GM23338 (cell line): Measurements from ENCODE around the gene EML4. TPM values are rescaled to one million over a fixed set of nuclear protein-coding genes. Genes with fewer than 3 reads are reported as not detected.

ENCODE experiments used
- ATAC-seq: fragments of 200-7000 bp; cut with Tn5 transposase; 3 replicates; pipeline ENCODE4 v1.9.1; 2020
- DNase-seq: peaks from one replicate; pipeline ENCODE4 v3.0.0-alpha.2; 2015; ENCODE audit warnings: low spot score
- H2AFZ ChIP-seq: fragments of 200-600 bp; sonication (generic); 2 replicates; pipeline ENCODE4 v1.8.0; 2016; ENCODE audit warnings: antibody characterized with exemption, mild to moderate bottlenecking, moderate library complexity
- H3F3A ChIP-seq: fragments of 200-600 bp; sonication (generic); replicated peaks from 2 replicates; pipeline ENCODE4 v1.8.0; 2017; ENCODE audit warnings: antibody characterized with exemption, mixed run types, low read depth
- H3K27ac ChIP-seq: fragments of 200-600 bp; sonication (generic); 2 replicates; pipeline ENCODE4 v1.6.1; 2016; ENCODE audit warnings: low read depth
- H3K27me3 ChIP-seq: fragments of 200-600 bp; sonication (generic); 2 replicates; pipeline ENCODE4 v1.8.0; 2016; ENCODE audit warnings: mild to moderate bottlenecking, mixed run types, moderate library complexity; ENCODE audit not compliant: insufficient read depth
- H3K36me3 ChIP-seq: fragments of 200-600 bp; sonication (generic); 2 replicates; pipeline ENCODE4 v1.8.0; 2016; ENCODE audit warnings: mild to moderate bottlenecking; ENCODE audit not compliant: insufficient read depth
- H3K4me1 ChIP-seq: fragments of 200-600 bp; sonication (generic); 2 replicates; pipeline ENCODE4 v1.8.0; 2016; ENCODE audit warnings: mild to moderate bottlenecking, moderate library complexity; ENCODE audit not compliant: insufficient read depth
- H3K4me2 ChIP-seq: fragments of 200-600 bp; sonication (generic); 2 replicates; pipeline ENCODE4 v1.7.1; 2017; ENCODE audit warnings: mixed run types
- H3K4me3 ChIP-seq: fragments of 200-600 bp; sonication (generic); 2 replicates; pipeline ENCODE4 v1.6.1; 2016; ENCODE audit warnings: mixed run types
- H3K79me2 ChIP-seq: fragments of 200-600 bp; sonication (generic); replicated peaks from 2 replicates; pipeline ENCODE4 v1.8.0; 2017; ENCODE audit warnings: mild to moderate bottlenecking; ENCODE audit not compliant: insufficient read depth
- H3K9me2 ChIP-seq: fragments of 200-600 bp; sonication (generic); 2 replicates; pipeline ENCODE4 v1.8.0; 2017; ENCODE audit not compliant: insufficient read depth
- H4K20me1 ChIP-seq: fragments of 200-600 bp; sonication (generic); replicated peaks from 2 replicates; pipeline ENCODE4 v1.8.0; 2017; ENCODE audit warnings: mild to moderate bottlenecking; ENCODE audit not compliant: insufficient read depth
- H3K27ac Mint-ChIP-seq: 2 replicates; pipeline ENCODE4 v1.8.0; 2020; ENCODE audit warnings: inconsistent platforms, mild to moderate bottlenecking, moderate library complexity, mixed read lengths
- H3K27me3 Mint-ChIP-seq: 3 replicates; pipeline ENCODE4 v1.8.0; 2022; ENCODE audit warnings: low read depth, mild to moderate bottlenecking, moderate library complexity, mixed read lengths, inconsistent platforms; ENCODE audit not compliant: insufficient read depth, poor library complexity
- H3K36me3 Mint-ChIP-seq: 3 replicates; pipeline ENCODE4 v1.8.0; 2021; ENCODE audit warnings: low read depth, mild to moderate bottlenecking, inconsistent platforms, moderate library complexity, mixed read lengths
- H3K4me1 Mint-ChIP-seq: 3 replicates; pipeline ENCODE4 v1.8.0; 2020; ENCODE audit warnings: mild to moderate bottlenecking, inconsistent platforms, mixed read lengths
- H3K4me3 Mint-ChIP-seq: 3 replicates; pipeline ENCODE4 v1.8.0; 2021; ENCODE audit warnings: moderate library complexity, mild to moderate bottlenecking, inconsistent platforms, mixed read lengths
- H3K9me3 Mint-ChIP-seq: 3 replicates; pipeline ENCODE4 v1.8.0; 2020; ENCODE audit warnings: moderate library complexity, mild to moderate bottlenecking, inconsistent platforms, mixed read lengths
- CREB1 ChIP-seq: fragments of 250-450 bp; sonication (Bioruptor Pico); IDR thresholded peaks from 2 replicates; pipeline ENCODE4 v1.5.0; 2020; ENCODE audit warnings: low read depth, mild to moderate bottlenecking, moderate library complexity
- JUNB ChIP-seq: IDR thresholded peaks from one replicate; pipeline ENCODE4 v1.6.1; 2016; ENCODE audit warnings: antibody characterized with exemption; ENCODE audit not compliant: unreplicated experiment
- POLR2AphosphoS5 ChIP-seq: IDR thresholded peaks from 2 replicates; pipeline ENCODE4 v1.6.1; 2016; ENCODE audit warnings: antibody characterized with exemption, low read depth
- ZNF114 ChIP-seq: fragments of 250-450 bp; sonication (Bioruptor Pico); IDR thresholded peaks from 2 replicates; pipeline ENCODE4 v1.5.0; 2020; ENCODE audit warnings: mild to moderate bottlenecking, moderate library complexity
- polyA plus RNA-seq: library from polyadenylated mRNA; unstranded; fragments of >200 nt; fragmentation: Nextera tagmentation; extraction: Ambion mirVana; gene quantifications from 2 replicates; pipeline ENCODE4 v1.2.1, GENCODE V29; 2016
- total RNA-seq: library from RNA; depleted of rRNA; stranded (reverse); fragments of >200 nt; shearing (Covaris generic); gene quantifications from 2 replicates; pipeline ENCODE4 v1.2.3, GENCODE V29; 2014
- TF ChIP-seq, protein P1 (sequence below): fragments of 250-450 bp; sonication (Bioruptor Pico); IDR thresholded peaks from 2 replicates; pipeline ENCODE4 v1.5.0; 2020; ENCODE audit warnings: mild to moderate bottlenecking, moderate library complexity

The EML4 gene
- total and polyA plus RNA-seq, 2 experiments from 2014 or later: 65.3 to 115 TPM

GRCh38 chr2:42364658-42365057 is 195.5 kb downstream of the EML4 start:
- Histone ChIP-seq H3K79me2 (peaks cover 12% of the 10 kb centered on the region), H3K36me3 (no peaks in the 10 kb centered on the region), H3K27me3 (no peaks in the 10 kb centered on the region), H4K20me1 (peaks cover 10% of the 10 kb centered on the region), H3K4me1 (peaks cover 21% of the 10 kb centered on the region), H3K9me2 (no peaks in the 10 kb centered on the region), H3K27ac (no peak overlapping the region), H2AFZ (no peak overlapping the region), H3K4me2 (no peak overlapping the region), H3F3A (no peaks in the 10 kb centered on the region; the same call in 1 of the 2 replicates), H3K4me3 (no peak overlapping the region)
- ATAC-seq: no peak
- no peaks in the 10 kb centered on the region for H3K9me3 Mint-ChIP-seq
- no peak for DNase-seq
- TF ChIP-seq POLR2AphosphoS5 (no peak), CREB1 (no peak)
- H3K36me3 Mint-ChIP-seq: no peaks in the 10 kb centered on the region
- H3K4me3 Mint-ChIP-seq: no peak overlapping the region
- peaks cover 14% of the 10 kb centered on the region for H3K27me3 Mint-ChIP-seq
- H3K27ac Mint-ChIP-seq: no peak overlapping the region
- H3K4me1 Mint-ChIP-seq: peaks cover 21% of the 10 kb centered on the region

GRCh38 chr2:42366411-42366810 is 197.3 kb downstream of the EML4 start:
- Mint-ChIP-seq H3K4me1 (peaks cover 13% of the 10 kb centered on the region; the same call in 2 of the 3 replicates), H3K27ac (no peak overlapping the region), H3K9me3 (no peaks in the 10 kb centered on the region), H3K27me3 (peaks cover 8% of the 10 kb centered on the region), H3K36me3 (no peaks in the 10 kb centered on the region), H3K4me3 (no peak overlapping the region)
- no peaks in the 10 kb centered on the region for H3K36me3 ChIP-seq
- no peaks in the 10 kb centered on the region for H3K9me2 ChIP-seq
- H3K4me3 ChIP-seq: no peak overlapping the region
- H2AFZ ChIP-seq: no peak overlapping the region
- H3K79me2 ChIP-seq: no peaks in the 10 kb centered on the region
- TF ChIP-seq JUNB (no peak), ZNF114 (CRISPR knock-in tag) (no peak)
- TF ChIP-seq, protein P1, sequence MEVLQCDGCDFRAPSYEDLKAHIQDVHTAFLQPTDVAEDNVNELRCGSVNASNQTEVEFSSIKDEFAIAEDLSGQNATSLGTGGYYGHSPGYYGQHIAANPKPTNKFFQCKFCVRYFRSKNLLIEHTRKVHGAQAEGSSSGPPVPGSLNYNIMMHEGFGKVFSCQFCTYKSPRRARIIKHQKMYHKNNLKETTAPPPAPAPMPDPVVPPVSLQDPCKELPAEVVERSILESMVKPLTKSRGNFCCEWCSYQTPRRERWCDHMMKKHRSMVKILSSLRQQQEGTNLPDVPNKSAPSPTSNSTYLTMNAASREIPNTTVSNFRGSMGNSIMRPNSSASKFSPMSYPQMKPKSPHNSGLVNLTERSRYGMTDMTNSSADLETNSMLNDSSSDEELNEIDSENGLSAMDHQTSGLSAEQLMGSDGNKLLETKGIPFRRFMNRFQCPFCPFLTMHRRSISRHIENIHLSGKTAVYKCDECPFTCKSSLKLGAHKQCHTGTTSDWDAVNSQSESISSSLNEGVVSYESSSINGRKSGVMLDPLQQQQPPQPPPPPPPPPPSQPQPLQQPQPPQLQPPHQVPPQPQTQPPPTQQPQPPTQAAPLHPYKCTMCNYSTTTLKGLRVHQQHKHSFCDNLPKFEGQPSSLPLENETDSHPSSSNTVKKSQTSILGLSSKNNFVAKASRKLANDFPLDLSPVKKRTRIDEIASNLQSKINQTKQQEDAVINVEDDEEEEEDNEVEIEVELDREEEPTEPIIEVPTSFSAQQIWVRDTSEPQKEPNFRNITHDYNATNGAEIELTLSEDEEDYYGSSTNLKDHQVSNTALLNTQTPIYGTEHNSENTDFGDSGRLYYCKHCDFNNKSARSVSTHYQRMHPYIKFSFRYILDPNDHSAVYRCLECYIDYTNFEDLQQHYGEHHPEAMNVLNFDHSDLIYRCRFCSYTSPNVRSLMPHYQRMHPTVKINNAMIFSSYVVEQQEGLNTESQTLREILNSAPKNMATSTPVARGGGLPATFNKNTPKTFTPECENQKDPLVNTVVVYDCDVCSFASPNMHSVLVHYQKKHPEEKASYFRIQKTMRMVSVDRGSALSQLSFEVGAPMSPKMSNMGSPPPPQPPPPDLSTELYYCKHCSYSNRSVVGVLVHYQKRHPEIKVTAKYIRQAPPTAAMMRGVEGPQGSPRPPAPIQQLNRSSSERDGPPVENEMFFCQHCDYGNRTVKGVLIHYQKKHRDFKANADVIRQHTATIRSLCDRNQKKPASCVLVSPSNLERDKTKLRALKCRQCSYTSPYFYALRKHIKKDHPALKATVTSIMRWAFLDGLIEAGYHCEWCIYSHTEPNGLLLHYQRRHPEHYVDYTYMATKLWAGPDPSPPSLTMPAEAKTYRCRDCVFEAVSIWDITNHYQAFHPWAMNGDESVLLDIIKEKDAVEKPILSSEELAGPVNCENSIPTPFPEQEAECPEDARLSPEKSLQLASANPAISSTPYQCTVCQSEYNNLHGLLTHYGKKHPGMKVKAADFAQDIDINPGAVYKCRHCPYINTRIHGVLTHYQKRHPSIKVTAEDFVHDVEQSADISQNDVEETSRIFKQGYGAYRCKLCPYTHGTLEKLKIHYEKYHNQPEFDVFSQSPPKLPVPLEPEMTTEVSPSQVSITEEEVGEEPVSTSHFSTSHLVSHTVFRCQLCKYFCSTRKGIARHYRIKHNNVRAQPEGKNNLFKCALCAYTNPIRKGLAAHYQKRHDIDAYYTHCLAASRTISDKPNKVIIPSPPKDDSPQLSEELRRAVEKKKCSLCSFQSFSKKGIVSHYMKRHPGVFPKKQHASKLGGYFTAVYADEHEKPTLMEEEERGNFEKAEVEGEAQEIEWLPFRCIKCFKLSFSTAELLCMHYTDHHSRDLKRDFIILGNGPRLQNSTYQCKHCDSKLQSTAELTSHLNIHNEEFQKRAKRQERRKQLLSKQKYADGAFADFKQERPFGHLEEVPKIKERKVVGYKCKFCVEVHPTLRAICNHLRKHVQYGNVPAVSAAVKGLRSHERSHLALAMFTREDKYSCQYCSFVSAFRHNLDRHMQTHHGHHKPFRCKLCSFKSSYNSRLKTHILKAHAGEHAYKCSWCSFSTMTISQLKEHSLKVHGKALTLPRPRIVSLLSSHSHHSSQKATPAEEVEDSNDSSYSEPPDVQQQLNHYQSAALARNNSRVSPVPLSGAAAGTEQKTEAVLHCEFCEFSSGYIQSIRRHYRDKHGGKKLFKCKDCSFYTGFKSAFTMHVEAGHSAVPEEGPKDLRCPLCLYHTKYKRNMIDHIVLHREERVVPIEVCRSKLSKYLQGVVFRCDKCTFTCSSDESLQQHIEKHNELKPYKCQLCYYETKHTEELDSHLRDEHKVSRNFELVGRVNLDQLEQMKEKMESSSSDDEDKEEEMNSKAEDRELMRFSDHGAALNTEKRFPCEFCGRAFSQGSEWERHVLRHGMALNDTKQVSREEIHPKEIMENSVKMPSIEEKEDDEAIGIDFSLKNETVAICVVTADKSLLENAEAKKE (CRISPR knock-in tag): no peak
- H3K4me1 ChIP-seq: peaks cover 15% of the 10 kb centered on the region
- H4K20me1 ChIP-seq: no peaks in the 10 kb centered on the region
- H3F3A ChIP-seq: no peaks in the 10 kb centered on the region; the same call in 1 of the 2 replicates
- H3K27me3 ChIP-seq: no peaks in the 10 kb centered on the region
- H3K27ac ChIP-seq: no peak overlapping the region
- no peak for ATAC-seq
- no peak overlapping the region for H3K4me2 ChIP-seq
- DNase-seq: no peak
